ENCODE results near the gene TNFRSF21.

TNFRSF21 gene

GRCh38 chr6:47263268-47263667 lies 46.4 kb downstream of the TNFRSF21 start:
- no peak for TF ChIP-seq CTCF (conservative IDR thresholded peaks at IDR 0.05; ENCODE audit: low read depth, low read length)
- DNase-seq (ENCODE audit: low read depth), result no peak
- no peak overlapping the region for H3K4me3 ChIP-seq (ENCODE audit: low read length)

GRCh38 chr6:47262231-47262630 lies 47.5 kb downstream of the TNFRSF21 start:
- H3K4me3 ChIP-seq (ENCODE audit: low read length), result no peak overlapping the region
- no peak for TF ChIP-seq CTCF (conservative IDR thresholded peaks at IDR 0.05; ENCODE audit: low read depth, low read length)
- DNase-seq (ENCODE audit: low read depth), result no peak

- no peak overlapping the region for H3K4me3 ChIP-seq (ENCODE audit: low read length)
- DNase-seq (ENCODE audit: low read depth), result no peak
These were observed 48.5 kb downstream of the TNFRSF21 start for GRCh38 chr6:47261191-47261590.

GRCh38 chr6:47260021-47260420 lies 49.7 kb downstream of the TNFRSF21 start:
- H3K4me3 ChIP-seq (ENCODE audit: low read length), result no peak overlapping the region
- no peak for DNase-seq (ENCODE audit: low read depth)
- TF ChIP-seq CTCF (conservative IDR thresholded peaks at IDR 0.05; ENCODE audit: low read depth, low read length), result no peak

More at GRCh38 chr6:47261191-47261590, 48.5 kb downstream of the TNFRSF21 start:
- TF ChIP-seq CTCF (conservative IDR thresholded peaks at IDR 0.05; ENCODE audit: low read depth, low read length), result no peak

- DNase-seq (ENCODE audit: low read depth), result no peak
- TF ChIP-seq CTCF (conservative IDR thresholded peaks at IDR 0.05; ENCODE audit: low read depth, low read length), result no peak
- no peak overlapping the region for H3K4me3 ChIP-seq (ENCODE audit: low read length)
These were observed 50.9 kb downstream of the TNFRSF21 start for GRCh38 chr6:47258724-47259347.

GRCh38 chr6:47256981-47257730 lies 52.5 kb downstream of the TNFRSF21 start:
- H3K4me3 ChIP-seq (ENCODE audit: low read length), result no peak overlapping the region
- no peak for TF ChIP-seq CTCF (conservative IDR thresholded peaks at IDR 0.05; ENCODE audit: low read depth, low read length)
- no peak for DNase-seq (ENCODE audit: low read depth)

GRCh38 chr6:47256361-47256760 lies 53.3 kb downstream of the TNFRSF21 start:
- no peak overlapping the region for H3K4me3 ChIP-seq (ENCODE audit: low read length)
- no peak for DNase-seq (ENCODE audit: low read depth)
- no peak for TF ChIP-seq CTCF (conservative IDR thresholded peaks at IDR 0.05; ENCODE audit: low read depth, low read length)
